HFFc6 (cell line): ENCODE results near the gene JUNB. TPM values are rescaled to one million over a fixed set of nuclear protein-coding genes. Genes with fewer than 3 reads are reported as not detected.

Experiments
- DNase-seq: peaks from one replicate; pipeline ENCODE4 v3.0.0-alpha.2; 2018
- H3K27ac Mint-ChIP-seq: 2 replicates; pipeline ENCODE4 v1.8.0; 2020; ENCODE audit warnings: mild to moderate bottlenecking, mixed read lengths
- H3K27me3 Mint-ChIP-seq: 2 replicates; pipeline ENCODE4 v1.8.0; 2021; ENCODE audit warnings: mild to moderate bottlenecking, moderate library complexity, mixed read lengths; ENCODE audit not compliant: insufficient read depth
- H3K36me3 Mint-ChIP-seq: 2 replicates; pipeline ENCODE4 v1.8.0; 2021; ENCODE audit warnings: low read depth, mixed read lengths
- H3K4me1 Mint-ChIP-seq: 2 replicates; pipeline ENCODE4 v1.8.0; 2020; ENCODE audit warnings: low read depth, mixed read lengths
- H3K4me3 Mint-ChIP-seq: 2 replicates; pipeline ENCODE4 v1.8.0; 2020; ENCODE audit warnings: mild to moderate bottlenecking, moderate library complexity, mixed read lengths
- H3K9me3 Mint-ChIP-seq: 2 replicates; pipeline ENCODE4 v1.8.0; 2020; ENCODE audit warnings: mild to moderate bottlenecking, mixed read lengths
- CTCF ChIP-seq: fragments of 200-600 bp; sonication (generic); IDR thresholded peaks from 2 replicates; pipeline ENCODE4 v1.5.0; 2021; ENCODE audit warnings: antibody characterized with exemption, mild to moderate bottlenecking
- total RNA-seq, 6 experiments: library from RNA; stranded (reverse); fragmentation: NEBNext Ultra II Directional; extraction: Animal tissue kit (Norgen Biotek cat#: 25700); gene quantifications; 2 replicates in 1 of 6; 3 replicates in 5 of 6; pipeline ENCODE4 v1.2.3, GENCODE V29; 2021

The JUNB gene
- total RNA-seq, 6 experiments from 2014 or later = 52.1 to 89.2 (median 83.8) TPM

- no peaks in the 10 kb centered on the region for H3K27me3 Mint-ChIP-seq
- H3K27ac Mint-ChIP-seq = no peak overlapping the region
- no peak overlapping the region for H3K4me3 Mint-ChIP-seq
- no peaks in the 10 kb centered on the region for H3K9me3 Mint-ChIP-seq
- peaks cover 26% of the 10 kb centered on the region for H3K4me1 Mint-ChIP-seq
- no peak for TF ChIP-seq CTCF
- DNase-seq = no peak
- no peaks in the 10 kb centered on the region for H3K36me3 Mint-ChIP-seq
Measured at GRCh38 chr19:12784394-12784870, 6.9 kb upstream of the JUNB start.

- Mint-ChIP-seq H3K27me3 (no peaks in the 10 kb centered on the region), H3K9me3 (no peaks in the 10 kb centered on the region), H3K27ac (no peak overlapping the region), H3K4me3 (no peak overlapping the region), H3K36me3 (no peaks in the 10 kb centered on the region), H3K4me1 (peaks cover 23% of the 10 kb centered on the region)
- no peak for TF ChIP-seq CTCF
- no peak for DNase-seq
Measured at GRCh38 chr19:12784871-12785430, 6.3 kb upstream of the JUNB start.

GRCh38 chr19:12785431-12786031, 5.8 kb upstream of the JUNB start:
- Mint-ChIP-seq H3K27ac (no peak overlapping the region), H3K9me3 (no peaks in the 10 kb centered on the region), H3K4me1 (peaks cover 28% of the 10 kb centered on the region), H3K36me3 (no peaks in the 10 kb centered on the region), H3K27me3 (peaks cover 2% of the 10 kb centered on the region; the same call in 1 of the 2 replicates), H3K4me3 (no peak overlapping the region)
- TF ChIP-seq CTCF = no peak
- no peak for DNase-seq

GRCh38 chr19:12786141-12786870, 5.0 kb upstream of the JUNB start:
- Mint-ChIP-seq H3K4me1 (peaks cover 33% of the 10 kb centered on the region), H3K9me3 (no peaks in the 10 kb centered on the region), H3K36me3 (no peaks in the 10 kb centered on the region), H3K27me3 (peaks cover 3% of the 10 kb centered on the region), H3K4me3 (no peak overlapping the region), H3K27ac (no peak overlapping the region)
- no peak for DNase-seq
- no peak for TF ChIP-seq CTCF

GRCh38 chr19:12786952-12787351, 4.3 kb upstream of the JUNB start:
- no peak overlapping the region for H3K27ac Mint-ChIP-seq
- H3K4me1 Mint-ChIP-seq = peaks cover 31% of the 10 kb centered on the region
- H3K9me3 Mint-ChIP-seq = peaks cover 4% of the 10 kb centered on the region; the same call in 1 of the 2 replicates
- peaks cover 9% of the 10 kb centered on the region for H3K27me3 Mint-ChIP-seq
- no peak for DNase-seq
- TF ChIP-seq CTCF = no peak
- no peaks in the 10 kb centered on the region for H3K36me3 Mint-ChIP-seq
- no peak overlapping the region for H3K4me3 Mint-ChIP-seq
